ENCODE data around the gene PRSS58. TPM values are rescaled to one million over a fixed set of nuclear protein-coding genes. Genes with fewer than 3 reads are reported as not detected.

PRSS58 gene
- total and polyA plus RNA-seq, 2 donors from 2014 or later = not detected

GRCh38 chr7:142231716-142232115 lies 26.1 kb downstream of the PRSS58 start:
- no peaks in the 10 kb centered on the region for H3K27me3 ChIP-seq (ENCODE audit: control insufficient read depth, insufficient read depth, low read length)
- no peak overlapping the region for H3K27ac ChIP-seq (ENCODE audit: low read depth in 2 of 2, low read length in 2 of 2)
- DNase-seq = peak in 2 of 5 donors; percentile 2 to 3
- H3K9me3 ChIP-seq (ENCODE audit: control insufficient read depth in 2 of 3, insufficient read depth in 1 of 3, low read length in 3 of 3) = no peaks in the 10 kb centered on the region
- no peaks in the 10 kb centered on the region for H3K4me1 ChIP-seq (ENCODE audit: control insufficient read depth in 2 of 3, insufficient read depth in 2 of 3, low read depth in 1 of 3, low read length in 3 of 3)
- H3K9ac ChIP-seq (ENCODE audit: low read length in 3 of 3) = no peak overlapping the region
- H3K4me3 ChIP-seq (ENCODE audit: low read length in 3 of 3) = no peak overlapping the region
- no peak for TF ChIP-seq CTCF (IDR thresholded peaks at IDR 0.05; ENCODE audit: borderline replicate concordance, extremely low read depth, insufficient read depth)
- no peak for FAIRE-seq
- intact Hi-C loops (cut with DNase I) = no loop called here
- no peaks in the 10 kb centered on the region for H3K36me3 ChIP-seq (ENCODE audit: control insufficient read depth in 2 of 3, insufficient read depth in 3 of 3, low read length in 3 of 3)

- H3K4me1 ChIP-seq (ENCODE audit: control insufficient read depth in 2 of 3, insufficient read depth in 2 of 3, low read depth in 1 of 3, low read length in 3 of 3) = no peaks in the 10 kb centered on the region
- intact Hi-C loops (cut with DNase I) = no loop called here
- no peaks in the 10 kb centered on the region for H3K9me3 ChIP-seq (ENCODE audit: control insufficient read depth in 2 of 3, insufficient read depth in 1 of 3, low read length in 3 of 3)
- H3K4me3 ChIP-seq (ENCODE audit: low read length in 3 of 3) = no peak overlapping the region
- DNase-seq = no peak
- no peak for TF ChIP-seq CTCF (IDR thresholded peaks at IDR 0.05; ENCODE audit: borderline replicate concordance, extremely low read depth, insufficient read depth)
- no peaks in the 10 kb centered on the region for H3K36me3 ChIP-seq (ENCODE audit: control insufficient read depth in 2 of 3, insufficient read depth in 3 of 3, low read length in 3 of 3)
- H3K27me3 ChIP-seq (ENCODE audit: control insufficient read depth, insufficient read depth, low read length) = no peaks in the 10 kb centered on the region
- FAIRE-seq = no peak
- H3K9ac ChIP-seq (ENCODE audit: low read length in 3 of 3) = no peak overlapping the region
- H3K27ac ChIP-seq (ENCODE audit: low read depth in 2 of 2, low read length in 2 of 2) = no peak overlapping the region
These were observed 29.2 kb downstream of the PRSS58 start for GRCh38 chr7:142228537-142229104.

Other genes starting within 250 kb of the PRSS58 start
- gene MGAM2, start 146.3 kb downstream of the PRSS58 start, total RNA-seq = 0.13 TPM
- gene MGAM2, start 146.3 kb downstream of the PRSS58 start, polyA plus RNA-seq (ENCODE audit: insufficient read depth, low read depth, low replicate concordance) = not detected

All from kidney (tissue), 14 donors.